GM18498 (cell line): Measurements from ENCODE around the gene KCNK7.

ENCODE experiments used
- ATAC-seq: cut with Tn5 transposase; IDR thresholded peaks from one replicate; pipeline ENCODE4 v1.9.1; 2021; ENCODE audit warnings: mild to moderate bottlenecking, moderate library complexity; ENCODE audit not compliant: unreplicated experiment

The KCNK7 gene

DNA sequence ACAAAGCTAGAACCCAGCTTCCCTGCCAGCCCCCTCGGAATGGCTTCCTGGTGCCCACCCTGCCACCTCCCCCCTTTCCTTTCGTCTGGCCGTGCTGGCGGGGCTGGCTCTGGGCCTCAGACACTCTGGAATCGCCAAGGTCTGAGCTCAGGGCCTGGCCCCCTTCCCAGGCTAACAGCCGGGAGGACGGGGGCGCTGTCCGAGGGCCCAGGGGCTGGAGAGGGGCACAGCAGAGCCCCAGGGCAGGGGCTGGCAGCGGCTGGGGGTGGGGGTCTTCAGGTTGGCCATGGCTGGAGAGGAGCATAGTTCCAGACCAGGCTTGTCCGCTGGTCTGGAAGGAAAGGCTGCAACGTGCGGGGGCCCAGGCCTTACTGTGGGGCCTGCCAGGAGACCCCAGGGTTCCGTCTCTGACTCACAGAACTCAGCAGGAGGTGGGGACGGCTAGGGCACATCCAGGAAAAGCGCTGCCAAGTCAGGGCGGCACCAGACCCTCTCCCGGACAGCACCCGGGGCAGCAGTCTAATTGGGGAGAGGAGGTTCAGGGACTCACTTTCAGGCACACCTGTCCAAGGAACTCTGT is 36.6 kb downstream of the KCNK7 start:
- no peak for ATAC-seq

DNA sequence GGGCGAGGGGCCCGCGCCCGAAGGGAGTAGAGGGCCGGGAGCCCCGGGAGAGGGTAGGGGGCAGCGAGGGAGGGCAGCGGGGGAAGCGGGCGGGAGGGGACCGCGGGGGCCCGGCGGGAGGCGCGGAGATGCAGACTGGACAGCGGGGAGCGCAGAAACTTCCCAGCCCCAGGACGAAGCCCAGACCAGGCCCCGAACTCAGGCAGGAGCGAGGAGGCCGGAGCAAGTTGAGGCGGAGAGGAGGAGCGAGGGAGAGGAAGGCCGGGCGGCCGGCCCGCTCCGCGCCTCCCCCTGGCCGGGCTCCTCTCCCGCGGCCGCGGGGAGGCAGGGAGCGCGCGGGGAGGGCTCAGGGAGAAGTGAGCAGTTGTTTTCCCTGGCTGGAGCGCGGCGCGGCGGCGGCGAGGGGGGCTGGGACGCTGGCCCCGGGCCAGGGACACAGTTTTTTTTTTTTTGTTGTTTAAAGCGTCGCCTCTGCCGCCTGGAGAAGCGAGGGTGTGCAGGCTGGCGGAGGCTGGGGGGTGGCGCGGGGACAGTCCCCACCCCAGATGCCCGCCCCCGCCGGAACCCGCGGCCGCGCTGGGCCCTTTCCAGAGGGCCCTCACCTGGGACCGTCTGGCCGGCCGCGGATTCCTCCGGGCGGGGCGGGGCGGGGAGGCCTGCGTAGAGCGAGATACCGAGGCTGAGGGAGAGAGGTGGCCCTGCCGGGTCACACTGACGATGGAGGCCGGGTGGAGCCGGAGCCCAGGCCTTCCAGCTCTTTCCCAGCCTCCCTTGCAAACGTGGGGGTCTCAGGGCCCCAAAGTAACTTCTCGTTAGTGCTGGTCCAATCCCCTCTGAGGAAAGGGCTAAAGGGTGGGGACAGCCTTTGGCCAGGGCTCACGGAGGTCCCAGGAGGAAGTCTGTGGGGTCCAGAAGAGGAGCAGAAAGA is 37.3 kb downstream of the KCNK7 start, which contains the start of gene LTBP3:
Gene LTBP3, minus strand, starts transcription at position 358 of the 928 bp plus-strand sequence. CDS start 400 bp downstream, outside the sequence.
- ATAC-seq = no peak

DNA sequence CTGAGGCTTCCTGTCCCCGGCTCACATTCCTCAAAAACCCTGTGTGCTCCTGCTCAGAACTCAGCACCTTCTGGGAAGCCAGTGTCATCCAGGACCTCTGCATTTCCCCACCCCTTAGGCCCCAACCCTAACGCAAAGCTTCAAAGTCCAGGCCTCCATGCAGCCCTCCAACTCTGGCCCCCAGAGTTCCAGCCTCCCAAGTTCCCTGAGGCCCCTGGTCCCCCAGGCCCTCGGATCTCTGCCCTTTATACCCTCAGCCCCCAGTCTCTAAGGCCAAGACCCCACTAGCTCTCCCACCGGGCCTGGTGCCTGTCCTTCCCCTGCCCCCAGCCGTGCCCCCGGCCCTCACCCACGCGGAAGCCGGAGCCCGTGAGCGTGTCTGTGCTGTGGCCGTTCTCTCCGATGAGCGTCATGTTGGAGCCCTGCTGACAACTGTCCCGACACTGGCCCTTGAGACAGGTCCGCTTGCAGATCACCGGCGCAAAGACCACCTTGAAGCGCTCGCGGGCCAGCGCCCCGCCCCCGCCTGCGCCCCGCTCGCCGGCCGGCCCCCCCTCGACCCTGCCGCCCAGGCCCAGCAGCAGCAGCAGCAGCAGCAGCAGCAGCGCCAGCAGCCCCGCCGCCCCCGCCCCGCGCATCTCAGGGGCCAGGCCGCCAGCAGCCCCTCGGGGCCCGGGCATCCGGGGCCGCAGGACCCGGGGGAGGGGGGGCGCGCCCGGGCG is 38.2 kb downstream of the KCNK7 start:
- no peak for ATAC-seq

DNA sequence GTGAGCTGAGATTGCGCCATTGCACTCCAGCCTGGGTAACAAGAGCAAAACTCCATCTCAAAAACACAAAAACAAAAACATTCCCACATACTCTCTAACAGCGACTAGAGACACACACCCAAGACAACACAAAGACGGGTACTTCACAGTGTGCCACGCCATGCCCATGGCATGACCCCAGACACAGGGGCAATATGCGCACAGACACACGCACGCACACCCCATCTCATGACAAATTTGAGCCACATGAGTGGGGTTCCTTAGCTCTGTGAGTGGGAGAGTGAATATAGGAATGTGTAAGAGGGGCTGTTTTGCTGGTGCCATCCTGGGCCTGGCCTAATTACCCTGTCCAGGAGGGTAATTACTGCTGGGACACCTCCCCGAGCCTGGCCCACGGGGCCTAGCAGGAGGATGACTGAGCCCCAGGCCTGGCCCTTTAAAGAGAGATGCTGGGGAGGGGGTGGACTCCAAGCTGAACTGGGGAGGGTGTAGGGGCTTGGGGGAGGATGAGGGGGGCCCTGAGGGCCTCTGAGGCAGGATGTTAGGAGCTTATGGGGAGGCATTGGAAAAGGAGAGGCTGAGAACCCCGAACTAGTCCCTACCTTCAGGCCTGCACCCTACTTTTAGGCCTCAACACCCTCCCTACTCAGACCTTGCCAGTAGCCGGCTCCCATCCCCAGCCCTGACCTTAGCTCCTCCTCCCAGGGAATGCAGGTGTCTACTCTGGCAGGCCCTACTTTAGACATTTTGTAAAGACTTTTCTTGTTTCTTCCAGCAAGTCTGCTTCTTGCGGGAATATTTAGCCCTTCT is 38.9 kb downstream of the KCNK7 start:
- ATAC-seq = no peak

DNA sequence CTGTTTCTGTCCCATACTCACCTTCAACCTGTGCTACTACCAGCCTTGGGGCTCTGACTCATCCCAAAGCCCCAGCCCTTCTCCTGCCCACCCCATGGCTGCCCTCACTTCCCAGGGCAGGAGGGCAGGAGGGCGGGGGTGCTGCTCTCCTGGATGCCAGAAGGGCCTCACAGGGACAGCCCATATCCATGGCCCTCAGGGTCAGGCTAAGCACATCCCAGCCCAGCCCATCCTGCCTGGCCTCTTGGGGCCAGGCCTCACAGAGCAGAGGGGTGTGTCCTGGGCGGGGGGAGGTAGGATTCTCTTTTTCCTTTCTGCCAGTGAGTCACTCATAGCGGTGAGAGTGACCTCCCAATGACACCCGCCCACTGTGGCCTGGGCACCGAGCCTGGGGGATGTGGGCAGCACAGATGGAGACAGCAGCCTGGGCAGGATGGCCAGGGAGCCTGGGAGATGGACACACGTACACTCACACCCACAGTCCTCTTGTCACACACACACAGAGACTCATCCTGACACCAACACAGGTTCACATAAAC is 39.8 kb downstream of the KCNK7 start:
- no peak for ATAC-seq

DNA sequence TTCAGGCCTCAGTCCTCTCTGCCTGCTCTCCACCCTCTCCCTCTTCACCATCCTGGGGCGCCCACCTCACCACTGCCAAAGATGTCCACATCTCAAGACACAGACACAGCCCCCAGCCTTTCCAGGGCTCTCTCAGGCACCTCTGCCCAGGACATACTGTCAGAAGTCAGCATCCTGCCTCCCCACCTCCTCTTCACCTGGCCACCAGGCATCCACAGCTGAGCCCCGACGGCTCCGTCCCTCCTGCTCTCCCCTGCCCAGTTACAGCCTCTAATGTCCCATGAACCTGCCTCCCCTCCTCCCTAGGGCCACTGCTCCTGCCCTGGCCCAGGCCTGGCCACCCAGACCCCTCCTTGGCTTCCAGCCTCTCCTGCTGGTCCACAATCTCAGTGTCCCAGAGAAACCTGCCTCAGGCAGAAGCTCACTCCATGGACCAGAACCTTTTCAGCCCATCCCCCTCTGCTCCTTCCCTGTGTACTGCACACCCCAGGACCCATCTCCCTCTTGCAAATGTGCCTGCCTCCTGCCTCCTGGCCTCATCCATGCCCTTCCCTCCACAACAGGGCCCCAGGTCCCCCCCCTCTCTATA is 40.7 kb downstream of the KCNK7 start:
- no peak for ATAC-seq

DNA sequence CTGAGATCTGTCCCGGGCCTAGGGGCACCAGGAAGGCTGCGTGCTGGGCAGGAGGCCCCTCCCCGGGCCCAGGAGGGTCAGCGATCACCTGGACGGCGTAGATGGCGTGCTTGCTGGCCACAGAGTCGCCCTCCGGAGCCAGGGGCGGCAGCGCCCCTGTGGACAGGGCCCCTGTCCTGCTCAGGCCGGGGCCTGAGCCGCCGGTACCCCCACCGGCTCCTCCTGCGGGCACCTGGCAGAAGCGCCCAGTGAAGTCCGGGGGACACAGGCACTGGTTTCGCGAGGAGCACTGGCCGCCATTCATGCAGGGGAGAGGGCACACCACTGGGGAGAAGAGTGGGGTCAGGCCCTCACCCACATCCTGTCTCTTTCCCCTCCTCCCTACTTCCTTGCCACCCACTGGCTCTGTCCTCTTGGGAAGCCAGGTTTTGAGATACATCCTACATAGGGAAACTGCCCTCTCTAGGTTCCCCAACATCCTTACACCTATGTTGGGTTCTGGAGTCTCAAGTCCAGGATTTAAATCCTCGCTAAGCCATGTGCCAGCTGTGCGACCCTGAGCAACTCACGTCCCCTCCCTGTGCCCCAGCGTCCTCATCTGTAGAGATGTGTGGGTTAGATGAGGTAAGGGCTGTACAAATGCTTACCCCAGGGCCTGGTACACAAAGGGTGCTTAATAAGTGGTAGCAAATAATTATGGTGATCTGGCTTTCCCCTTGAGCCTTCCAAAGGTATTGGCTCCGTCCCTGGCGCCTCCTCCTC is 41.4 kb downstream of the KCNK7 start:
- ATAC-seq = no peak

DNA sequence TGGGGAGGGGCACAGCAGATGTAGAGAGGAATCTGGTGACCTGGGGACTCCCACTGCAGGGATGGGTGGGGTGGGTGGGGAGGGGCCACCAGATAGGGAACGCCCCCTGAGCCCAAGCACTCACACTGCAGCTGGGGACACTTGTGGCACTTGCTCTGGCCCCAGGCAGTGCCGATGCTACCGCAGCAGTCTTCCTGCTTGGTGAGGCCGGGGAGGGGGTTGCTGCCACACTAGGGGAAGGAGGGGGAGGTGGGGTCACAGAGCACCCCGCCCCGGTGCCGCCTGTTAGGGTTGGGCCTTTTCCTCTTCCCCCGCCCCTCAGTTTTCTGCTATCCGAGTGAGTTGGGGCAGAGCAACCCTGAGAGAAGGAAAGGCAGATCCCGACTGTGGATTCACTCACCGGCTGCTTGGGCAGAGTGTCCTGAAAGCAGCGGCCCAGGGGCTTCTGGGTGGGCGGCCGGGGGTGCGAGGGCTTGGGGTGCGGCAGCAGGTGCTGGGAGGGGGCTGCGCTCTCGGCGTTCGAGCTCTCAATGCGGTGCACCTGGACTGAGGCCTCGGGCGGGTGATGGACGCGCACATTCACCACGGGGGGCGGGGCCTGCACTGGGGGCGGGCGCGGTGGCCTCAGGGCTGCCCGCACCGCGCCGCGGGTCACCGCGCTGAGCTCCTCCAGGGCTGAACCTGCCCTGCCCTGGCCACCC is 42.1 kb downstream of the KCNK7 start:
- no peak for ATAC-seq

DNA sequence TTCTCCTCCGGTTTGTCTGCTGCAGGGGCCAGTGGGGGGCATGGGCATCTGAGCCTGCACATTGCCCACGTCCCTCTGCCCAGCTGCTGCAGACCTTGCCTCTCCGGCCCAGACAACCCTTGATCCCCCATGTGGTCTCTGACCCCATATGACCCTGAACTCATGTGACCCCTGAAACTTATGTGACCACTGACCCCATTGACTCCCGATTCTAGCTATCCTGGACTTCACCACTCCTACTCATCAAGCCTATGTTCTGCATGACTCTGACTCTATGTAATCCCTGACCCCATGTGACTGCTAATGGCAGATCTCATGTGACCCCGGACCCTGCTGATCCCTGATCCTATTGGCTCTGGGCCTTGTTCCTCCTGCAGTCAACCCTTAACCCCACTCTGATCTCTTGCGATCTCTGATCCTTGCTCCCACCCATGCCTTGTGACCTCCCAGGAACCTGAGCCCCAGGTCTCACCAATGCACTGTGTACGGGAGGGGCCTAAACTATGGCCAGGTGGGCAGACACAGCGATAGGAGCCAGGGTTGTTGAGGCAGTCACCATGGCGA is 43.1 kb downstream of the KCNK7 start:
- ATAC-seq = no peak

DNA sequence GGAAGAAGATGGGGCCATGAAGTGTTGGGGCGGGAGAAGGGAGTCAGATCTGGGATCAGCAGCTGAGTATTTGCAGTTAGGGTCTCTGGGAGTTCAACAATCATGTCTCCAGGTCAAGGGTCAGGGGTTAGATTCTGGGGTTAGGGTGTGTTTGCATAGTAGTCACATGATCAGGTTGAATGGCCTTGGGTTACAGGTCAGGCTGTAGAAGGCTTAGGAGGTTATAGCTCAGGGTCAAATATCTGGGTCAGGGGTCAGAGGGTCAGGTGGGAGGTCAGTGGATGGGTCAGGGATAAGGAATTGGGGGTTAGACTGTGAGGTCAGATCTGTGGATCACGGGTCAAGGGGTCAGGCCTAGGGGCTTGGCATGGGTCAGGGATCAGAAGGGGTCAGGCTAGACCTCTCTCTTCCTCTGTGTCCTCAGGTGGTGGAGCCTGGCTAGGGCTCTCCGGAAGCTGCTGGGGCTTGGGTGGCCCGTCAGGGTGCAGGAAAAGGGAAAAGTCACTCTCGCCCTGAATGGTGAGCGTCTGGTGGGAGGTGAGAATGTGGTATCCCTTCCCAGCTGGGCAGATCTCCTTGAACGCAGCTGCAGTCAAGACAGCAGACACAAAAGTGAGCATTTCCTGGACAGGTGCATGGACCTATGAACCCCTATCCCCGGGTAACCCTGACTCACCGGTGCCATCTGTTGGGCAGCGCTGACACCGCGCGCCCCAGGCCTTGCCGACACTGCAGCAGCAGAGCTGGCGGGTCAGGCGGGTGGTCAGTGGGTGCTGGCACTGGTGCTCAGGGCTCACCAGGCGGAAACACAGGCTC is 43.8 kb downstream of the KCNK7 start:
- ATAC-seq = peak; percentile 72

DNA sequence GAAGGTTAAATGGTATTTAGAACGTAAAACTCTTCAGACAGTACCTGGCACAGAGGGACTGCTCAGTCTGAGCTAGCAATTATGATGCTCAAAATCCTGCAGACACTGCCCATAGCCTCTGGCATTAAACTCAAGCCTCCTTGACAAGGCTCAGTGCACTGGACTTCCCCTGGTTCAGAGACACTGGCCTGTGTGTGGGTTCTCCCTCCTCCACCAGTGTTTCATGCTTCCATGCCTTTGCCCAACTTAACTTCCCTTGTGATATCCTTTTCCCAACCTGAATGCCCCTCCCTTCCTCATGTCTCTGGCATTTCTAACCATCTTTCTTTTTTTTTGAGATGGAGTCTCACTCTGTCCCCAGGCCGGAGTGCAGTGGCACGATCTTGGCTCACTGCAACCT is 46.5 kb downstream of the KCNK7 start:
- no peak for ATAC-seq

DNA sequence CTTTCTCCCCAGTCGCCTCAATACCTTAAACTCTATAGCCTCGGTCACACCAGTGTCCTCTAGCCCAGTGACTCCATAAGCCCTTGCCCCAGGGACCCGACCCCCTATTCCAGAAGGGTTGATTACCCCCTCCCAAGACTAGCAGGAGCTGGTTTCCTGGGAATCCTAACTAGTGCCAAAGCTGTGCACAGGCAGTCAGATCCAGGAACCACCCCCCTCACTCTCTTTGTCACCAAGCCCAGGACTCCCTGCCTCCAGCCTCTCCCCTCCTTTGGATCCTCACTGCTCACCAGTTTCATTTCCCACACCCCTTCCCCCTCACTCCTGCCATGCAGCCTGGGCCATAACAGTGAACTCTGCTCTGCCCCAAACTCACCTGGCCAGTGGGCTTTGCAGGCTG is 47.2 kb downstream of the KCNK7 start:
- ATAC-seq = no peak

DNA sequence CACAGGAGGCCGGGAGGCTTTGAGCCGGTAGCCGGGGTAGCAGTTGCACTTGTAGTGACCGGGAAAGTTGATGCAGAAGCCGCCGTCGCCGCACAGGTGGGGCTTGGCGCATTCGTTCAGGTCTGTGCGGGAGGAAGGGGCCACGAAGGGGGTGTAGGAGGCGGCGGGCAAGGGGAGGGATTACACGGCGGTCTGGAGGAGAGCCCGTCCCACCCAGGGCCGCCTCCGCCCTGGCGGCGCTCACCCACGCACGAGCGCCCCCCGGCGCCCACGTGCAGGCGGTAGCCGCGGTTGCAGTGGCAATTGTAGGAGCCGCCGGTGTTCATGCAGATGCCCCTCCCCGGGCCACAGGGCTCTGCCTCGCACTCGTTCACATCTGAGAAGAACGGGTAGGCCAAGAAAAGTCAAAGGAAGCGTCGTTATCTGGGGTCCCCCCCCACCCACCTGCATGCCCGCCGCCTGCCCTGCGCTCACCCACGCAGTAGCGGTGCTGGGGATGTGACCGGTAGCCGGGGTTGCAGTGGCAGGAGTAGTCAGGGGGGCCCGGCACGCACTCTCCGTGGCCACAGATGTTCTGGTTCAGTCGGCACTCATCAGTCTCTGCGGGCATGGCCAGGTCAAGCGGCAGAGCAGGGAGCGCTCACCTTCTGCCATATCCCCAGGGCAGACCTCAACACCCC is 48.0 kb downstream of the KCNK7 start:
- ATAC-seq = no peak

DNA sequence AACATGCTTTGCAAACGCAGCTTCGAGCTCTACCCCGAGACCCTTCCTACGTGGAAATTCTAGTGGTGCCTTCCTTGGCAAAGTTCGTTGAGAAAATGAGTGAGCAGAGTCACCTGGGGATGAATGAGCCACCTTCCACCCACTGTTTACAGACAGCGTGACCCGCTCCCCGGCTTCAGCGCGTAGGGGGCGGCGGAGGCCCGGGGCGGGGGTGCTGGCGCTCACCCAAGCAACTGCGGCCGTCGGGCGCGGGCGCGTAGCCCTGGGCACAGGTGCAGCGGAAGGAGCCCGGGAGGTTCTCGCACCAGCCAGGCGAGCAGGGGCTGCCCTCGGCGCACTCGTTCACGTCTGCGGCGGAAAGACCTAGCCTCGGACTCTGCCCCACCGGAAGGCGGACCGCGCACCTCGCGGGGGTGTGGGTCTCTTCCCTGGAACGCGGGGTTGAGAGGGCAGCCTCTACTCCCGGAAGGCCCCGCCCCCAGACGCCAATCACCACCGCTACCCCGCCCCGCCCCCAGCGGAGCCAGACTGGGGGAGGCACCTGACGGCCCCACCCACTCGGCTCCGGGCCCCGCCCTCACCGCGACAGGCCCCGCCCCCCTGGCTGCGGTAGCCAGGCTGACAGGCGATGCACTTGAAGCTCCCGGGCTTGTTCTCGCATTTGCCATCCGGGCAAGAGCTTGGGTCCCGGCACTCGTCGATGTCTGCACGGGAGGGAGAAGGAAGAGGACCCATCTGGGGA is 49.2 kb downstream of the KCNK7 start:
- ATAC-seq = peak; percentile 79

DNA sequence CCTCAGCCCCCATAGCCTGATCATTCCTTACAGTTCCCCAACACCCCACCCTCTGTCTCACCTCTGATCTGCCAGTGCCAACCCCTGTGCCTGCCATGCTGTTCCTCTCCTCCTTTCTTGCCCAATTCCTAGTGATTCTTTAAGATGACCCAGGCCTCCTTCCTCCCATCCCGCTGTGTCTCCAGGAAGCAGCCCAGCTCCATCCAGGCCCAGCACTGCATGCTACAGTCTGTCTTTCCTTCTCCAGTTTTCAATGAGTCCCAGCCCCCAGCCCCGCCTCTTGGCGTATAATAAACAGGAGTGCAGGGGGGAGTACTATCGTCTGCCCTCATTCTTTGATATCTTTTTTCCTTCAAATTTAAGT is 49.8 kb downstream of the KCNK7 start:
- no peak for ATAC-seq
